Lower leg skin (tissue), 3 donors: ENCODE results near the gene ZFYVE9.

ENCODE experiments used
- POLR2A ChIP-seq, 2 donors: fragments of 450-650 bp; IDR thresholded peaks; one replicate each; pipeline ENCODE4 v1.6.1; 2016 to 2017; ENCODE audit warnings: antibody characterized with exemption in 2 of 2, mild to moderate bottlenecking in 1 of 2, moderate library complexity in 1 of 2
- TF ChIP-seq, protein P1 (sequence below), 3 donors: fragments of 450-650 bp; IDR thresholded peaks; one replicate each; pipeline ENCODE4 v1.5.1; 2016; ENCODE audit warnings: antibody characterized with exemption in 3 of 3, mild to moderate bottlenecking in 3 of 3, moderate library complexity in 2 of 3

DNA sequence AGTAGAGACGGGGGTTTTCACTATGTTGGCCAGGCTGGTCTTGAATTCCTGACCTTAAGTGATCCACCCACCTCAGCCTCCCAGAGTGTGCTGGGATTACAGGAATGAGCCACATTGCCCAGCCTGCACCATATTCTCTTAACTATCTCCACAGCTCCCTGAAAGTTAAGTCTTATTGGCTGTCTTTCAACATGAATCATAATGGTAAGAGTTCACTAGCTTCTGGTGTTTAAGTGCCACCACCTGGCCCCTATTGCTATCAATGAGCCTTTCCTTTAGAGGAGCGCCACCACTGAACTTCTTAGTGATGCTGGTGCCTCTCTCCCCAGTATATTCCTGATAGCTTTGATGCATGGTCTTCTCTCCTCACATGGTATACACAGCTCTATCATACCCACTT is 15.7 kb downstream of the ZFYVE9 start:
- TF ChIP-seq, protein P1, sequence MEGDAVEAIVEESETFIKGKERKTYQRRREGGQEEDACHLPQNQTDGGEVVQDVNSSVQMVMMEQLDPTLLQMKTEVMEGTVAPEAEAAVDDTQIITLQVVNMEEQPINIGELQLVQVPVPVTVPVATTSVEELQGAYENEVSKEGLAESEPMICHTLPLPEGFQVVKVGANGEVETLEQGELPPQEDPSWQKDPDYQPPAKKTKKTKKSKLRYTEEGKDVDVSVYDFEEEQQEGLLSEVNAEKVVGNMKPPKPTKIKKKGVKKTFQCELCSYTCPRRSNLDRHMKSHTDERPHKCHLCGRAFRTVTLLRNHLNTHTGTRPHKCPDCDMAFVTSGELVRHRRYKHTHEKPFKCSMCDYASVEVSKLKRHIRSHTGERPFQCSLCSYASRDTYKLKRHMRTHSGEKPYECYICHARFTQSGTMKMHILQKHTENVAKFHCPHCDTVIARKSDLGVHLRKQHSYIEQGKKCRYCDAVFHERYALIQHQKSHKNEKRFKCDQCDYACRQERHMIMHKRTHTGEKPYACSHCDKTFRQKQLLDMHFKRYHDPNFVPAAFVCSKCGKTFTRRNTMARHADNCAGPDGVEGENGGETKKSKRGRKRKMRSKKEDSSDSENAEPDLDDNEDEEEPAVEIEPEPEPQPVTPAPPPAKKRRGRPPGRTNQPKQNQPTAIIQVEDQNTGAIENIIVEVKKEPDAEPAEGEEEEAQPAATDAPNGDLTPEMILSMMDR (IDR thresholded peaks at IDR 0.05), result no peak
- no peak for TF ChIP-seq POLR2A (IDR thresholded peaks at IDR 0.05)
